H9 (cell line): ENCODE measurements around the gene CRYGD. TPM values are rescaled to one million over a fixed set of nuclear protein-coding genes. Genes with fewer than 3 reads are reported as not detected.

Experiments
- DNase-seq: peaks from one replicate; pipeline ENCODE4 v3.0.0-alpha.2; 2017
- H2AFZ ChIP-seq: one replicate; pipeline ENCODE4 v1.6.1; 2013; ENCODE audit warnings: mild to moderate bottlenecking, low read length, control low read depth, moderate library complexity
- H2AK5ac ChIP-seq: 2 replicates; pipeline ENCODE4 v1.6.1; 2013; ENCODE audit warnings: low read length, control low read depth, mixed read lengths; ENCODE audit not compliant: insufficient read length
- H2BK120ac ChIP-seq: one replicate; pipeline ENCODE4 v1.6.1; 2013; ENCODE audit warnings: low read depth, mild to moderate bottlenecking, low read length, control low read depth, inconsistent platforms; ENCODE audit not compliant: poor library complexity, severe bottlenecking
- H2BK12ac ChIP-seq: 2 replicates; pipeline ENCODE4 v1.6.1; 2013; ENCODE audit warnings: low read length, control low read depth, mixed read lengths, low read depth; ENCODE audit not compliant: insufficient read length
- H2BK15ac ChIP-seq: 2 replicates; pipeline ENCODE4 v1.6.1; 2013; ENCODE audit warnings: low read depth, low read length, control low read depth
- H2BK20ac ChIP-seq: one replicate; pipeline ENCODE4 v1.6.1; 2013; ENCODE audit warnings: low read depth, mild to moderate bottlenecking, low read length, control low read depth, inconsistent platforms; ENCODE audit not compliant: poor library complexity, severe bottlenecking
- H2BK5ac ChIP-seq: 2 replicates; pipeline ENCODE4 v1.6.1; 2013; ENCODE audit warnings: low read length, control low read depth, mixed read lengths; ENCODE audit not compliant: insufficient read length
- H3K14ac ChIP-seq: 2 replicates; pipeline ENCODE4 v1.6.1; 2013; ENCODE audit warnings: low read length, control low read depth; ENCODE audit not compliant: insufficient read depth
- H3K18ac ChIP-seq: 2 replicates; pipeline ENCODE4 v1.6.1; 2013; ENCODE audit warnings: low read depth, mild to moderate bottlenecking, mixed read lengths, low read length, control low read depth; ENCODE audit not compliant: insufficient read length
- H3K23ac ChIP-seq: 2 replicates; pipeline ENCODE4 v1.6.1; 2013; ENCODE audit warnings: low read length, control low read depth, mixed read lengths, low read depth; ENCODE audit not compliant: insufficient read length
- H3K23me2 ChIP-seq: 2 replicates; pipeline ENCODE4 v1.6.1; 2013; ENCODE audit warnings: low read depth, mild to moderate bottlenecking, mixed read lengths, low read length, control low read depth; ENCODE audit not compliant: insufficient read length, poor library complexity, severe bottlenecking
- H3K27ac ChIP-seq: 2 replicates; pipeline ENCODE4 v1.5.1; 2013; ENCODE audit warnings: low read length, control low read depth, mixed read lengths, low read depth; ENCODE audit not compliant: insufficient read length
- H3K27me3 ChIP-seq: 2 replicates; pipeline ENCODE4 v1.6.1; 2013; ENCODE audit warnings: low read length, control low read depth, inconsistent platforms; ENCODE audit not compliant: insufficient read depth
- H3K4ac ChIP-seq: 2 replicates; pipeline ENCODE4 v1.6.1; 2013; ENCODE audit warnings: low read depth, mild to moderate bottlenecking, control low read depth, inconsistent platforms, low read length, moderate library complexity
- H3K4me1 ChIP-seq: 2 replicates; pipeline ENCODE4 v1.6.1; 2013; ENCODE audit warnings: low read length, control low read depth, inconsistent platforms; ENCODE audit not compliant: insufficient read depth
- H3K4me2 ChIP-seq: 2 replicates; pipeline ENCODE4 v1.6.1; 2013; ENCODE audit warnings: low read length, control low read depth, mixed read lengths; ENCODE audit not compliant: insufficient read length, insufficient read depth
- H3K56ac ChIP-seq: 2 replicates; pipeline ENCODE4 v1.6.1; 2013; ENCODE audit warnings: low read depth, mild to moderate bottlenecking, mixed read lengths, low read length, control low read depth; ENCODE audit not compliant: insufficient read length
- H3K79me1 ChIP-seq: 2 replicates; pipeline ENCODE4 v1.6.1; 2013; ENCODE audit warnings: low read depth, mild to moderate bottlenecking, moderate library complexity, low read length, control low read depth, inconsistent platforms; ENCODE audit not compliant: insufficient read depth, poor library complexity, severe bottlenecking
- H3K79me2 ChIP-seq: 2 replicates; pipeline ENCODE4 v1.6.1; 2013; ENCODE audit warnings: low read length, control low read depth, inconsistent platforms; ENCODE audit not compliant: insufficient read depth
- H3K9ac ChIP-seq: 2 replicates; pipeline ENCODE4 v1.6.1; 2013; ENCODE audit warnings: low read length, control low read depth, mixed read lengths; ENCODE audit not compliant: insufficient read length; ENCODE audit errors: extremely low read depth
- H3K9me3 ChIP-seq: one replicate; pipeline ENCODE4 v1.6.1; 2013; ENCODE audit warnings: low read depth, low read length, inconsistent platforms; ENCODE audit not compliant: control insufficient read depth
- H3T11ph ChIP-seq: one replicate; pipeline ENCODE4 v1.6.1; 2013; ENCODE audit warnings: mild to moderate bottlenecking, low read length, control low read depth, inconsistent platforms
- H4K20me1 ChIP-seq: one replicate; pipeline ENCODE4 v1.6.1; 2013; ENCODE audit not compliant: control insufficient read depth, insufficient read length, insufficient read depth
- H4K5ac ChIP-seq: 2 replicates; pipeline ENCODE4 v1.6.1; 2013; ENCODE audit warnings: low read depth, mild to moderate bottlenecking, mixed read lengths, low read length, control low read depth; ENCODE audit not compliant: insufficient read length
- H4K8ac ChIP-seq: replicated peaks from 2 replicates; pipeline ENCODE4 v1.6.1; 2013; ENCODE audit warnings: low read length, control low read depth, mixed read lengths, low read depth; ENCODE audit not compliant: insufficient read length
- H4K91ac ChIP-seq: 2 replicates; pipeline ENCODE4 v1.6.1; 2013; ENCODE audit warnings: low read depth, mild to moderate bottlenecking, moderate library complexity, mixed read lengths, low read length, control low read depth; ENCODE audit not compliant: insufficient read length
- H3K27ac Mint-ChIP-seq, 3 experiments: 2 replicates in 2 of 3; 3 replicates in 1 of 3; pipeline ENCODE4 v1.8.0; 2020 to 2021; ENCODE audit warnings: mixed read lengths in 3 of 3, mild to moderate bottlenecking in 1 of 3, moderate library complexity in 1 of 3
- H3K27me3 Mint-ChIP-seq: 2 replicates; pipeline ENCODE4 v1.8.0; 2021; ENCODE audit warnings: low read depth, mild to moderate bottlenecking, moderate library complexity, mixed read lengths
- H3K36me3 Mint-ChIP-seq, 3 experiments: 2 replicates in 2 of 3; 3 replicates in 1 of 3; pipeline ENCODE4 v1.8.0; 2020 to 2021; ENCODE audit warnings: low read depth in 3 of 3, mixed read lengths in 3 of 3; ENCODE audit not compliant: insufficient read depth in 1 of 3
- H3K4me1 Mint-ChIP-seq, 2 experiments: 2 replicates each; pipeline ENCODE4 v1.8.0; 2020; ENCODE audit warnings: mixed read lengths in 2 of 2
- H3K4me3 Mint-ChIP-seq, 2 experiments: 2 replicates in 1 of 2; 3 replicates in 1 of 2; pipeline ENCODE4 v1.8.0; 2020 to 2021; ENCODE audit warnings: mild to moderate bottlenecking in 2 of 2, mixed read lengths in 2 of 2, moderate library complexity in 1 of 2
- H3K9me3 Mint-ChIP-seq, 2 experiments: 2 replicates in 1 of 2; 3 replicates in 1 of 2; pipeline ENCODE4 v1.8.0; 2020; ENCODE audit warnings: mild to moderate bottlenecking in 2 of 2, mixed read lengths in 2 of 2, moderate library complexity in 1 of 2
- CTCF ChIP-seq: fragments of 200-600 bp; sonication (generic); conservative IDR thresholded peaks from 3 replicates; pipeline ENCODE4 v1.8.0; 2021; ENCODE audit warnings: antibody characterized with exemption, mild to moderate bottlenecking
- WGBS: extraction: QIAGEN DNeasy Blood & Tissue Kit; methylation state at CpG from one replicate; pipeline ENCODE4 v1.1.7; 2013; ENCODE audit warnings: missing lambda C conversion rate, low lambda C conversion rate, mixed read lengths; ENCODE audit not compliant: insufficient read length; ENCODE audit errors: extremely low coverage; 5-methylcytosine and 5-hydroxymethylcytosine counted together
- total RNA-seq: library from RNA; stranded (reverse); gene quantifications from 2 replicates; pipeline ENCODE4 v1.2.1, GENCODE V29; 2021

Gene CRYGD
- total RNA-seq, 1 experiment from 2014 or later: not detected

DNA sequence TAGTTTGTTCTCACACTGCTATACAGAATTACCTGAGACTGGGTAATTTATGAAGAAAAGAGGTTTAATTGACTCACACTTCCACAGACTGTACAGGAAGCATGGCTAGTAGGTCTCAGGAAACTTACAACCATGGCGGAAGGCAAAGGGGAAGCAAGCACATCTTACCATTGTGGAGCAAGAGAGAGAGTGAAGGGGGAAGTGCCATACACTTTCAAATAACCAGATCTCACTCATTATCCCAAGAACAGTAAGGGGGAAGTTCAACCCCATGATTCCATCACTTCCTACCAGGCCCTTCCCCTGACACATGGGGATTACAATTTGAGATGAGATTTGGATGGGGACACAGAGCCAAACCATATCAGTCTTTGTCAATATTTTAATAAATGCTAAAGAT is 26.6 kb upstream of the CRYGD start:
- H4K20me1 ChIP-seq: no peaks in the 10 kb centered on the region
- no peak overlapping the region for H4K5ac ChIP-seq
- no peak overlapping the region; a peak in 1 of 7 replicates for H3K27ac Mint-ChIP-seq
- WGBS: no CpG with 5 or more reads among the region's 1 CpG
- H3K14ac ChIP-seq: no peak overlapping the region
- no peak overlapping the region for H3K56ac ChIP-seq
- DNase-seq: no peak
- no peaks in the 10 kb centered on the region for H3K27me3 ChIP-seq
- no peaks in the 10 kb centered on the region for H3K27me3 Mint-ChIP-seq
- no peak overlapping the region for H3K27ac ChIP-seq
- no peak overlapping the region for H4K91ac ChIP-seq
- peaks cover 2 to 14% (median 2%) of the 10 kb centered on the region in 3 experiments; a peak in 4 of 7 replicates for H3K36me3 Mint-ChIP-seq
- H3K79me2 ChIP-seq: no peaks in the 10 kb centered on the region
- H3K18ac ChIP-seq: no peak overlapping the region
- no peak overlapping the region for H2BK5ac ChIP-seq
- no peak overlapping the region for H2AK5ac ChIP-seq
- no peak overlapping the region for H2AFZ ChIP-seq
- H2BK20ac ChIP-seq: no peak overlapping the region
- no peak overlapping the region for H2BK15ac ChIP-seq
- H2BK12ac ChIP-seq: no peak overlapping the region
- no peak overlapping the region for H3K9ac ChIP-seq
- H2BK120ac ChIP-seq: no peak overlapping the region
- TF ChIP-seq CTCF: no peak
- no peak overlapping the region for H3K23ac ChIP-seq
- no peak overlapping the region for H3K4me3 Mint-ChIP-seq
- no peak overlapping the region for H3K4ac ChIP-seq
- no peak overlapping the region for H3T11ph ChIP-seq
- H3K4me1 ChIP-seq: no peaks in the 10 kb centered on the region
- H3K4me1 Mint-ChIP-seq: peaks cover 13 to 15% of the 10 kb centered on the region in 2 experiments
- no peaks in the 10 kb centered on the region for H3K9me3 ChIP-seq
- no peak overlapping the region for H4K8ac ChIP-seq
- peaks cover 11 to 18% of the 10 kb centered on the region in 2 experiments; a peak in 4 of 5 replicates for H3K9me3 Mint-ChIP-seq
- H3K4me2 ChIP-seq: no peak overlapping the region
- no peaks in the 10 kb centered on the region for H3K23me2 ChIP-seq
- no peaks in the 10 kb centered on the region for H3K79me1 ChIP-seq
